ENCODE measurements around the gene RNF151. TPM values are rescaled to one million over a fixed set of nuclear protein-coding genes. Genes with fewer than 3 reads are reported as not detected.

RNF151 gene
- total and polyA plus RNA-seq, 8 donors = 0.17 TPM; not detected in 7

DNA sequence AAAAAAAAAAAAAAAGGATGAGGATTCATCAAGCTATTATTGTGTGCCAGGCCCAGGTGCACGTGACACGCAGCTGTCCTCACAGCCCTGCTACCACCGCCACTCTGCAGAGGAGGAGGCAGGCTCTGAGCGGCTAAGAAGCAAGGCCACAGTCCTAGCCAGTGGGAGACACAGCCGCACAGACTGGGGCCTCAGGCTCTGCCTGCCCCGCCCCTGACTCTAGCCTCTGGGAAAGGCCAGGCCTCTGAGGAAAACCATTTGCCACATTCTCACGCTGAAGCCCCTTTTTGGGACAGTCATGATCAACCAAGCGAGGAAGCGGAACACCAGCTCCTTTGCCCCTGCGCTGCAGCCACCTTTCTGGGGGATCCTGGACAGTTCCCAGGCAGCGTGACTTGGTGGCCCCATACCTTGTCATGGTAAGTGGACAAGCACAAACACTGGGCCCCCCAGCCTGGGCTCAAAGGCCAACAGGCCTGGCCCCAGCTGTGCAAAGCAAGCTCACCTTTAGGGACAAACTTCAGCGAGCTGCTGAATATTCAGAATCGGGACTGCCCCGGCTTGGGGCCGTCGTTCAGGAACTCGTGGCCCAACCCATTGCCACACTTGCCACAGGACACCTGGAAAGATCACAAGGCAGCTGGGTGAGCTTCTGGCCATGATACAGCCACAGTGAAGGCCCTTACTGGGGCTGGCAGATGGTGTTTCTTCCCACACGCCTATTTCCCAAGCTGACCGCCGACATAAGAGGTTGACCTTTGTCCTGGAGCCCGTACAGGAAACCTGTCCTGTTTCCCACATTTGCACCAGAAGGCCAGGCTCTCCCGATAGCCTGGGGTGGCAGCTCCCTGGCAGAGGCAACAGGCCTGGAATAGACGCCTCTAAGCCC lies 26.1 kb upstream of the RNF151 start:
- H3K4me1 ChIP-seq = peaks cover 6 to 65% of the 10 kb centered on the region in 2 donors
- H3K27ac ChIP-seq = peak overlapping the region in 1 of 2 donors; percentile 93
- ATAC-seq (no peak), DNase-seq (no peak)
- no peaks in the 10 kb centered on the region for H3K27me3 ChIP-seq
- TF ChIP-seq, protein P1, sequence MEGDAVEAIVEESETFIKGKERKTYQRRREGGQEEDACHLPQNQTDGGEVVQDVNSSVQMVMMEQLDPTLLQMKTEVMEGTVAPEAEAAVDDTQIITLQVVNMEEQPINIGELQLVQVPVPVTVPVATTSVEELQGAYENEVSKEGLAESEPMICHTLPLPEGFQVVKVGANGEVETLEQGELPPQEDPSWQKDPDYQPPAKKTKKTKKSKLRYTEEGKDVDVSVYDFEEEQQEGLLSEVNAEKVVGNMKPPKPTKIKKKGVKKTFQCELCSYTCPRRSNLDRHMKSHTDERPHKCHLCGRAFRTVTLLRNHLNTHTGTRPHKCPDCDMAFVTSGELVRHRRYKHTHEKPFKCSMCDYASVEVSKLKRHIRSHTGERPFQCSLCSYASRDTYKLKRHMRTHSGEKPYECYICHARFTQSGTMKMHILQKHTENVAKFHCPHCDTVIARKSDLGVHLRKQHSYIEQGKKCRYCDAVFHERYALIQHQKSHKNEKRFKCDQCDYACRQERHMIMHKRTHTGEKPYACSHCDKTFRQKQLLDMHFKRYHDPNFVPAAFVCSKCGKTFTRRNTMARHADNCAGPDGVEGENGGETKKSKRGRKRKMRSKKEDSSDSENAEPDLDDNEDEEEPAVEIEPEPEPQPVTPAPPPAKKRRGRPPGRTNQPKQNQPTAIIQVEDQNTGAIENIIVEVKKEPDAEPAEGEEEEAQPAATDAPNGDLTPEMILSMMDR (IDR thresholded peaks at IDR 0.05) = no peak
- intact Hi-C loops (cut with DNase I) = no loop called here
- no peaks in the 10 kb centered on the region for H3K9me3 ChIP-seq
- peak overlapping the region in 1 of 2 donors; percentile 72 for H3K4me3 ChIP-seq
- peaks cover 0 to 51% of the 10 kb centered on the region in 2 donors for H3K36me3 ChIP-seq

DNA sequence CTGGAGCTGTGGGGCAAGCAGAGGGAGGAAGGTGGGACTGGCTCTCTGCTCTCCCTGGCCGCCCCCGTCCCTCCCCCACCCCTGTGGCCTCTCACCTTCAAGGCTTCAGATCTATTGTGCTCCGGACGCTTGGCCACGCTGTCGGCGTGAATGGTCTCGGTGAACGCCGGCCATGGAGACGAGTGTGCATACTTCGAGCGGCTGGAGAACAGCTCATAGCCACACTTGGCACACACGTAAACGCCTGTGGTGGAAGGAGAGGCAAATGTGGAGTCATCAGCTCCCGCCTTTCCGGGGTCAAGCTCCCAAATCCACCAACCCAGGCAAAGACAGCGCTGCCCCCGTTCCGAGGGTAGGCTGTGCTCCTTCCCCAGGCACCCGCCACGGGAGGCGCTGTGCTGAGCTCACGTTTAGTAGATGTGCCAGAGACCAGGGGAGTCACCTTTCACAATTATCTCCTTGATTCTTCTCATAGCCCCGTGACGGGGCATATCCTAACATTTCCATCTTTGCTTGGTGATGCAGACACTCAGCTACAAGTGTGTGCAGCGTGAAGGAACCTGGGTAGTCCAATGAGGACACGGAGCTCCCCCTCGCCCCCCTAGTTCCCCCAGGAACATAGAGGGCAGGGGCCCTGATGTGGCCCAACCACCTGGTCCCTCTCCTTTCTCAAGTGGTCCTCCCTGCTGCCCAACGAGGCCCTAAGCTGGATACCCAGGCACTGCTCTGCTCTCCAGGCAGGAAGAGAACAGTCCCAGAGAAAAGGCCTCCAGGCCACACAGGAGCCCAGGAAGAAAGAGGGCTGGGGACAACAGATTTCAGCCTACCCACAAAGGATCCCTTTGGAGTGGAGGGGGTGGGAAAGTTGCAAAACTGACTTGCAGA lies 25.3 kb upstream of the RNF151 start:
- Histone ChIP-seq H3K27me3 (no peaks in the 10 kb centered on the region), H3K36me3 (peaks cover 0 to 49% of the 10 kb centered on the region in 2 donors), H3K9me3 (no peaks in the 10 kb centered on the region), H3K4me3 (peak overlapping the region in 1 of 2 donors; percentile 72), H3K4me1 (peaks cover 6 to 62% of the 10 kb centered on the region in 2 donors), H3K27ac (peak overlapping the region; percentile 62 to 93)
- ATAC-seq = no peak
- DNase-seq = no peak
- TF ChIP-seq, protein P1 (IDR thresholded peaks at IDR 0.05) = no peak
- intact Hi-C loops (cut with DNase I) = no loop called here

DNA sequence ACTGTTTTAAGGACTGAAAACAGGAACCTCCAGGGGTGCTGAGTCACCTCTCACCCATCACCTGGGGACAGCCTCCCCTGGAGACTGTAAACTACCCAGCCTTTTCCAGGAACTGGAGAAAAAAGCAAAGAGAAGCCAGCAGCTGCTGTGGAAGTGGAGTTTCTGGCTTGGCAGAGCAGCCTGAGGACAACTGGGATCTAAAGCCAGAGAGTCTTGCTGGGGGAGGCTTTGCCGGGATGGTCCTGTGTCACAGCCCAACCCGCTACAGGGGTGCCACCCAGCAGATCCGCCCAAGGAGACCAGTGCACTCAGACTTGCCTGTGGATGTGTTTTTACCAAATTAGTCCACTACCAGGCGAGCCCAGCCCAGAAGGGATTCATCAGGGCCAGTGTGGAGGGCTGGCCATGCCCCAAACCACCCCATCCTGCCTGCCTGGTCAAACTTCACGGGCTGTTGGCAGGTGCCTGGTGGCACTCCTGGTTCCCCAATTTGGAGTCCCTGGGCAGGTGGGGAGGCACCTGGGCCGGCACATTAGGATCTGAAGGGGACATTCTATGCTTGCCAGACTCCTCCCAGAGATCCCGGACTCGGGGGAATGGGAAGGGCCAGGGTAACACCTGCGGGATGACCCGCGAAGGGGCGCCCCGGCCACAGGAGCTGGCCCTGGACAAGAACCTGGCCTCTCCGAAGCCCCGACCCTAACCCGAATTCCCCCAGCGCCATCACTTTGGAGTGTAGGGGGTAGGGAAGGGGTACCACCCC lies 24.4 kb upstream of the RNF151 start:
- H3K27ac ChIP-seq = peak overlapping the region; percentile 62 to 93
- H3K9me3 ChIP-seq = no peaks in the 10 kb centered on the region
- H3K36me3 ChIP-seq = peaks cover 0 to 41% of the 10 kb centered on the region in 2 donors
- intact Hi-C loops (cut with DNase I) = no loop called here
- ATAC-seq (peak; percentile 4), DNase-seq (peak in 1 of 4 donors; percentile 72)
- H3K27me3 ChIP-seq = no peaks in the 10 kb centered on the region
- peak overlapping the region; percentile 70 to 72 for H3K4me3 ChIP-seq
- TF ChIP-seq, protein P1 (IDR thresholded peaks at IDR 0.05) = no peak
- peaks cover 6 to 61% of the 10 kb centered on the region in 2 donors for H3K4me1 ChIP-seq

DNA sequence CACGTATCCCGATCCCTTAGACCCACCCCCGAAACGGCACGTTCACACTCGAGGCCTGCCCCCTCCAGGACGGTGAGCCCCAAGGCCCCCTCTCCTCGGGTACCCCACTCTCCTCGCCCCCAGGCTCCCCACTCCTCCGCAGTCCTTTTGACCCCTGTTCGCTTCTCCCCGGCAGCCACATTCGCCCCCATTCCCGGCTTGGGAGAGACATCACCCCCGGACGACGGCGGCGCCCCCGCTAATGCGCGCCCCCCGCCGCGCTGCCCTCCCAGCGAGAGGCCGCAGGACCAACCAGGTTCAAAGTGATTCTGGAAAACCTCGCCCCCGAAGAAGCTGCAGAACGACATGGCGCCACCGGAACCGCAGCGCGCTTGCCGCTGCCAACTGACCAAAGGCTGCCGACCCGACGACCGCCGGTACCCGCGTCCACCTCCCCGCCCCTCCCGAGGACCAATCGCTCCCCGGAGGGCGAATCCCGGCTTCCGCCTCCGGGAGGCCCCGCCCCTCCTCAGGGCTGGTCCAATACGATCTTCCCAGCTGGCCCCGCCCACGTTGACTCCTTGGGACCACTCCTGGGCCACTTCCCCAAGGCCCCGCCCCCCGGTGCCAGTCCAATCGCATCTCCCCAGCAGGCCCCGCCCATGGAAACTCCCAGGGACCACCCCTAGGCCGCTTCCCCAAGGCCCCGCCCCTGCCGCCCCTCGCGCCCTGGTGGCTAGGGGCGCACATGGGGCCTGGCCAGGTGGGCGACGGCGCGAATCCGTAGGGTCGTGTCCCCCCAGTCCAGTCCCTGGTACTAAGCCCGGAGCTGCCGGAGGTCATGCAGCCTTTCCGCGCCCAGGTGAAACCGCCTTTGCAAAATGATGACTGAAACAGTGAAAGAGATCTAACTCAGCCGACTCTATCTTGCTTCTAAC lies 23.6 kb upstream of the RNF151 start, which contains the start of gene MSRB1:
MSRB1 (minus strand) TSS at position 390 of the 917 bp plus-strand sequence; CDS start at position 347, 43 bp downstream.
- peaks cover 0 to 33% of the 10 kb centered on the region in 2 donors for H3K36me3 ChIP-seq
- peaks cover 6 to 53% of the 10 kb centered on the region in 2 donors for H3K4me1 ChIP-seq
- DNase-seq (peak; percentile 96 to 100 (median 99)), ATAC-seq (peak; percentile 97)
- TF ChIP-seq, protein P1 (IDR thresholded peaks at IDR 0.05) = no peak
- no peaks in the 10 kb centered on the region for H3K9me3 ChIP-seq
- H3K4me3 ChIP-seq = peak within 1 kb of the TSS; percentile 70 to 72
- intact Hi-C loops (cut with DNase I) = no loop called here
- H3K27me3 ChIP-seq = no peaks in the 10 kb centered on the region
- peak within 1 kb of the TSS; percentile 62 to 93 for H3K27ac ChIP-seq
